Measurements from ENCODE around the gene ADAMTS2.
A peak's percentile ranks its signal among the peaks of the same experiment; 100 is the strongest.

ADAMTS2 gene

DNA sequence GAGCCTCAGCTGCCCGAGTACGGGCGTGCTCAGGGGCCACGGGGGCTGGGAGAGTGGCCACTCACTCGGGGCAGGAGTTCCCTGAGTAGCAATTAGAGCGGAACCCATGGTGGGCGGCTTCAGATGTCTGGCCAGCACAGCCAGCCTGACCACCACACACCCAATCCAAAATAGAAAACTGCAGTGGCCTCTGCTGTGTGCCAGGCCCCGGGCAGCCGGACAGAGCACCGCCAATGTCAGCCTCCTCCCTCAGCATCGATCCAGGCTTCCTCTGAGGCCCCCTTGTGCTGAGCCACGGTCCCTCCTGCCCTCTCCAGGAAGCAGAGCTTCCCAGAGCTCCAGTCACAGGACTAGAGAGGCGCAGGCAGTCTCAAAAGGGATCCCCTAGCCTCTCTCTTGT, 2.7 kb downstream of the ADAMTS2 start:
- TF ChIP-seq, protein P1, sequence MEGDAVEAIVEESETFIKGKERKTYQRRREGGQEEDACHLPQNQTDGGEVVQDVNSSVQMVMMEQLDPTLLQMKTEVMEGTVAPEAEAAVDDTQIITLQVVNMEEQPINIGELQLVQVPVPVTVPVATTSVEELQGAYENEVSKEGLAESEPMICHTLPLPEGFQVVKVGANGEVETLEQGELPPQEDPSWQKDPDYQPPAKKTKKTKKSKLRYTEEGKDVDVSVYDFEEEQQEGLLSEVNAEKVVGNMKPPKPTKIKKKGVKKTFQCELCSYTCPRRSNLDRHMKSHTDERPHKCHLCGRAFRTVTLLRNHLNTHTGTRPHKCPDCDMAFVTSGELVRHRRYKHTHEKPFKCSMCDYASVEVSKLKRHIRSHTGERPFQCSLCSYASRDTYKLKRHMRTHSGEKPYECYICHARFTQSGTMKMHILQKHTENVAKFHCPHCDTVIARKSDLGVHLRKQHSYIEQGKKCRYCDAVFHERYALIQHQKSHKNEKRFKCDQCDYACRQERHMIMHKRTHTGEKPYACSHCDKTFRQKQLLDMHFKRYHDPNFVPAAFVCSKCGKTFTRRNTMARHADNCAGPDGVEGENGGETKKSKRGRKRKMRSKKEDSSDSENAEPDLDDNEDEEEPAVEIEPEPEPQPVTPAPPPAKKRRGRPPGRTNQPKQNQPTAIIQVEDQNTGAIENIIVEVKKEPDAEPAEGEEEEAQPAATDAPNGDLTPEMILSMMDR (IDR thresholded peaks at IDR 0.05; ENCODE audit: low read depth, low read length) = peak; percentile 87
- peak; percentile 57 for DNase-seq (ENCODE audit: extremely low read depth, low read depth)

DNA sequence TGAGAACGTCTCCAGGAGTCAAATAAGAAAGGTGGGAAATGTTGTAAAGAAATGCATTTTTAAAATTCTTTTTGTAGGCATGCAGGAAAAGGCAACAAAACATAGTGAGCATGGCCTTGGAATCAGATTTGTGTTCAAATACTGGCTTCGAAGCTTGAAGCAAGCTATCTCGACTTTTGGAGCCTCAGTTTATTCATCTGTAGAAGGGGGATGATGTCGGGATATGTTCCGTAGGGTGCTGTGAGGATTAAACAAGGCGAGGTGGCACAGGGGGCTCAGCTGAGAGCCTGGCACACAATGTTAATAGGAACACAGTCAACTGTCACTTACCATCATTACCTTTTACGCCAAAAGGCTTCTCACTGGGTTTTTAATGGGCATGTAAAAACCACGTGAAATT, 4.8 kb downstream of the ADAMTS2 start:
- TF ChIP-seq, protein P1 (IDR thresholded peaks at IDR 0.05; ENCODE audit: low read depth, low read length) = no peak

DNA sequence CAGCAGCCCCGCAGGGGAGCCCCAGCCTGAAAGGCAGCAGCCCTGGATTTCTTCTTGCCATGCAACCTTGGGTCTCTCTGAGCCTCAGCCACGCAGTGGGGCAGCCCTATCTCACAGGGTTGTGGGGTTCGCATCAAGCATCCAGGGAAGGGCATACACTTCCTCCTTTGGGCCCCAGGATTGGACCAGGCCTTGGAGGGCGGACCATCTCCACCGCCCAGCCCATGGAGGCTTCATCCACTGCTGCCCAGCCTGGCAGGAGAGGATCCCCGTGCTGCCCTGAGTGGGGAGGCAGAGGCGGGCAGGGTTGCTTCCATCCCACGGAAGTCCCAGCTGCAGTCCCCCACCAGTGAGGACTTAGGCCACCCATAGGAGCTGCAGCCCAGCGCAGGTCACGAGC, 5.3 kb downstream of the ADAMTS2 start:
- TF ChIP-seq, protein P1 (IDR thresholded peaks at IDR 0.05; ENCODE audit: low read depth, low read length) = no peak
- DNase-seq (ENCODE audit: extremely low read depth, low read depth) = no peak

More for the DNA sequence above, 4.8 kb downstream of the ADAMTS2 start:
- DNase-seq (ENCODE audit: extremely low read depth, low read depth) = no peak

DNA sequence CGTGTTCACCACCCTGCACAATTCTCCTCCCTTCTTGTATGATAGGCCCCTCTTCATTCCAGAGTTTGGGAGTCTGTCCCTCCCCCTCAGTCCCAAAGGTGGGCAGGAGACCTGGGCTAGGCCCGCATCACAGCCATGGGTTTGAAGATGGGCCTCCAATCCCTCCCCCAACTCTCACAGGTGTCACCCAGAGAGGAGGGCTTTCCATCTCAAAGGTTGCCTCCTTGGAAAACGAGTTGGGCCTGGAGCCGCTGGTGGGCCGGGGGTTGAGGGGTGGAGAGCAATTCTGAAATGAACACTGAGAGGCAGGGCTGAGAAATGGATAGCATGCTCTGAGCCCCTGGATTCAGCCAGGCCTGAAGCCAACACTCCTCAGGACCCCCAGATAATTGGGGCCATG, 6.2 kb downstream of the ADAMTS2 start:
- TF ChIP-seq, protein P1 (IDR thresholded peaks at IDR 0.05; ENCODE audit: low read depth, low read length) = no peak
- no peak for DNase-seq (ENCODE audit: extremely low read depth, low read depth)

DNA sequence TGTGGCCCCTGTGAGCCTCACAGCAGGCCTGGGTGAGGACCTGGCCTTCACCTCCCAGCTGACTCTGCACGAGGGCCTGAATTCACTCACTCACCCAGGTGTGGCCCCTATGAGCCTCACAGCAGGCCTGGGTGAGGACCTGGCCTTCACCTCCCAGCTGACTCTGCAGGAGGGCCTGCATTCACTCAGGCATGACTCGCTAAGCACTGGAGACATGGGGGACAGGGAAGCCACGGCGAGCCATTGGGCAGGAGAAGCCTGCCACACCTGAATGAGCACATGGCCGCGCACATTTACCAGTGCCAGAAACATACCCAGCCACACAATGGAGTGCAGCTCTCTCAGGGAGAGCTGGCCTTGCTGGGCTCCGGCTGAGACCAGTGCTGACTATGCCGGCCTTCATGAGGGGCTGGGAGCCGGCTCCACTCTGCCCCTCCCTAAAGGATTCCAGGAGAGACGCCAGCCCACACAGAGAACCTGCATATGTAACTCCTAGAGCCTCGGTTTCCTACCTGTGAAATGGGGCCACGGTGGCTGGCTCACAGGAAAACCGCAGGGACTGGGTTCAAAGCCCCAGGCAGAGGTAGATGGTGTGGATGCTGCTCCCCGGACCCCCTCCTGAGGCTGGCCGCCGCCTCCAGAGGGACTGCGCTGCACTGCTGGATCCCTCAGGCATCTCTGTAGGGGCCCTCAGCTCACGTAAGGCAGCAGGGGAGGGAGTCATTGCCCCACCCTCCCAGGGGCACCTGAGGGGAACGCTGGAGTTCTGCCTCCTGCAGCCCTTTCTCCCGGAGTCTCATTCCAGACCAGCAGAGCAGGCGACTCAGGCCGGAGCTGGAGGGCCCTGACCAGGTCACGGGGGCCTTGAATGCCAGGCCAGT, 7.2 kb downstream of the ADAMTS2 start:
- no peak for DNase-seq (ENCODE audit: extremely low read depth, low read depth)
- TF ChIP-seq, protein P1 (IDR thresholded peaks at IDR 0.05; ENCODE audit: low read depth, low read length) = no peak

DNA sequence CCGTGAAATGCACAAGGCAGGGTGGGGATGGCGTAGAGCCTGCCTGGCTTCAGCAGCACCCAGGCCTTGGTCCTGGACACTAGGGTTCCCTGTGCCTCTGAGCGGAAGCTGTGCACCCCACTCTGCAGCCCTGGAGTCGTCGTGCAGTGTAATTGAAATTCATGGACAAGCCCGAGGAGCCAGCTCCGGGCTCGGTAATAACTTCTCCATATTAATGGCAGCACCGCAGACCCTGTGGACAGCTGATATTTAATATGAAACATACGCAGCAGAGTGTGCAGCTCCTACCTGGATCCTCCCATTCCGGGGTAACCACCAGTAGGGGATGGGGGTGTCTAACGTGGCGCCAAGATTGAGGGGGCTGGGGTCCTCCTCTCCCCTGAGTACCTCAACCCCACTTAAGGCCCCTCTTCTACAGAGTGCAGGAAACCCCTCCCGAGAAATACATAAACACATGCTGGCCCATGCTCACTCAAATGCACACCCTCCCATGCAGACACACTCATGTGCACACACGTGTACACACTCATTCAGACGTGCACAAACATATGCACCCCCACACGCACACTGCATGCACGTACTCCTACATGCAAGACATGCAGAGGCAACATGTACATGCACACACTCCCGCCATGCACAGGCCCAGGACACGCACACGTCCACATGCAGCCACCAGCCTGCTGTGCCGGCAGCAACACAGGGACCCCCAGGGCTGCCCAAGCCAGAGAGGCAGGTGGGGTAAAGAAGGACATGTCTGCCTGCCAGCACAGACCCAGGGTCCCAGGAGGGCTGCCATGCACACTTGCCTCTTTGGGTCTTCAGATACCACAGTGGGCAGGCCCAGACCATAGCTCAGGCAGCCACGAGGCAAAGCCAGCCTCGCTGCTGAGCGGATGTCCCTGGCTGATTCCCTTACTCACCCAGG, 8.1 kb downstream of the ADAMTS2 start:
- DNase-seq (ENCODE audit: extremely low read depth, low read depth) = no peak
- TF ChIP-seq, protein P1 (IDR thresholded peaks at IDR 0.05; ENCODE audit: low read depth, low read length) = no peak
